K562 (cell line): ENCODE results near the gene PRR14. TPM values are rescaled to one million over a fixed set of nuclear protein-coding genes. Genes with fewer than 3 reads are reported as not detected.

ENCODE experiments used
- CBX8 ChIP-seq: fragments of 200-600 bp; sonication (generic); IDR thresholded peaks from 2 replicates; pipeline ENCODE4 v1.6.1; 2012; ENCODE audit warnings: borderline replicate concordance, mixed run types, low read depth, mild to moderate bottlenecking, moderate library complexity, mixed read lengths, low read length, control low read depth, inconsistent platforms; ENCODE audit not compliant: poor library complexity, severe bottlenecking; ENCODE audit errors: extremely low read depth
- HCFC1 ChIP-seq: IDR thresholded peaks from 2 replicates; pipeline ENCODE4 v1.6.1; 2012; ENCODE audit warnings: low read depth, low read length, improper control_type of control experiment
- MEIS2 ChIP-seq: fragments of 450-650 bp; IDR thresholded peaks from 2 replicates; pipeline ENCODE4 v1.6.1; 2014; ENCODE audit warnings: mild to moderate bottlenecking; ENCODE audit not compliant: partially characterized antibody
- MTA3 ChIP-seq: fragments of 450-650 bp; formaldehyde crosslinking; IDR thresholded peaks from 2 replicates; pipeline ENCODE4 v1.6.1; 2017; ENCODE audit warnings: mild to moderate bottlenecking, borderline replicate concordance
- NFE2L1 ChIP-seq: fragments of 450-650 bp; IDR thresholded peaks from 2 replicates; pipeline ENCODE4 v1.6.1; 2016; ENCODE audit warnings: missing genetic modification characterization, low read depth, mild to moderate bottlenecking, missing compliant biosample characterization, moderate library complexity, borderline replicate concordance
- PTBP1 ChIP-seq: fragments of 200-400 bp; formaldehyde crosslinking; IDR thresholded peaks from 2 replicates; pipeline ENCODE4 v1.6.1; 2017; ENCODE audit warnings: low read depth, low read length
- ZNF561 ChIP-seq: fragments of 450-650 bp; formaldehyde crosslinking; conservative IDR thresholded peaks from 2 replicates; pipeline ENCODE4 v1.4.0; 2020; ENCODE audit warnings: mild to moderate bottlenecking, moderate library complexity
- polyA plus RNA-seq, 8 experiments: library from polyadenylated mRNA; depleted of rRNA in 4 of 8; stranded (reverse) in 5 of 8; unstranded in 3 of 8; fragments of >200 nt; fragmentation: Nextera tagmentation in 2 of 8; fragmentation: Illumina TruSeq in 1 of 8; extraction: Ambion mirVana in 2 of 8; extraction: Trizol in 1 of 8; gene quantifications; 2 replicates each; pipeline versions ENCODE4 v1.2.1 to v1.2.3, GENCODE V29; 2011 to 2014; ENCODE audit warnings: inconsistent platforms in 1 of 8, missing spikeins in 1 of 8
- total RNA-seq, 7 experiments: library from RNA; depleted of rRNA in 6 of 7; stranded (reverse); fragments of >200 nt in 6 of 7; fragmentation: Illumina TruSeq in 2 of 7; extraction: Trizol in 2 of 7; gene quantifications; 2 replicates each; pipeline versions ENCODE4 v1.2.1 to v1.2.3, GENCODE V29; 2011 to 2021; ENCODE audit warnings: low replicate concordance in 1 of 7
- TF ChIP-seq, protein P1 (sequence below), 2 experiments: fragments of 450-650 bp; formaldehyde crosslinking in 1 of 2; IDR thresholded peaks; 2 replicates each; pipeline versions ENCODE4 v1.4.0 to v1.6.1; 2014 to 2020; ENCODE audit warnings: mild to moderate bottlenecking in 2 of 2, borderline replicate concordance in 1 of 2, low read depth in 1 of 2
- TF ChIP-seq, protein P2 (sequence below): sonication (generic); formaldehyde crosslinking; IDR thresholded peaks from 2 replicates; pipeline ENCODE4 v1.8.1; 2022; ENCODE audit warnings: missing genetic modification reagents
- TF ChIP-seq, protein P3 (sequence below): fragments of 250-450 bp; sonication (Bioruptor Pico); IDR thresholded peaks from 2 replicates; pipeline ENCODE4 v1.4.0; 2020

The PRR14 gene
- total and polyA plus RNA-seq, 9 of the 15 experiments (the other 6 are each of a cell fraction or from before 2014, with no cell fraction given) = 2.2 to 63.1 (median 11.5) TPM

DNA sequence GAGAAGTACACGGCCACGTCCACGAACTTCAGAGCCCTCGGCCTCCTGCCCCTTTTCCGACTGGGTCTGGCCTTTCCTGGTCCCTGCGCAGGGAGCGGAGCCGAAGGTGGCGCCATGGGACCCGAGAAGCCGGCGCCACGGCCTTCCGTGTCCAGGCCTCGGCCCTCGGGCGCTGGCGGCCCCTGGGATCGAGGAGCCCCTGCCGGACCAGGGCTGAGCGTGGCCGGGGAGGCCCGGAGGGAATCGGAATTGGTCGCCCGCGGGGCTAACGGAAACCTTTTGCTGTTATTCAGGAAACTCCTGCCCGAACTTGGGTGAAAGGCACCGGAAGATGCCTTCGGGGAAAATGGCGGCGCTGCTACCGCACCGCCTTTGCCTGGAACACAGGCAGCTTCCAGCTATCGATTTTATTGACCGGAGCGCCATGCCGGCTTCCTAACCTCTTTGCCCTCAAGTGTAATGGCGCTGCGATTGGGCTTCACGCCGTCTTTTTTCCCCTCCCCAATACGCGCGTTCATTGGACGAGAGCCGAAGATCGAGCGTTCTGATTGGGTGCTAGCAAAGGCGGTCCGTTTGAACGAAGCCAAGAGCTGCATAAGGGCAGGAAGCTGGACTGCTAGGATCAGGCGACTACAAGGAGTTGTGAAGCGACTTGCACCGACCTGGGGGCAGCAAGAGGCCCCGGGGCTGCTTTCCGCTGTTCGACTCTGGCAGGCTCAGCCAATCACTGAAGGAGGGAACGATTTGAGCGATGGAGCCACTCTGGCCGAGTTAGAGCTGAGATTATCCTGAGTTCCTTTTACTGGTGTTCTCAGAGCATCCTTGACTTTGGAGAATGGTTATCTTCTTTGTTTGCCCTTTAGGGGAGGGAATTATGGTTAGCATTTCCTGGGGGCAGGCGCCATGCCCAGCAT is 40.6 kb upstream of the PRR14 start, which contains the start of gene ZNF689 (continued):
- TF ChIP-seq, protein P1, sequence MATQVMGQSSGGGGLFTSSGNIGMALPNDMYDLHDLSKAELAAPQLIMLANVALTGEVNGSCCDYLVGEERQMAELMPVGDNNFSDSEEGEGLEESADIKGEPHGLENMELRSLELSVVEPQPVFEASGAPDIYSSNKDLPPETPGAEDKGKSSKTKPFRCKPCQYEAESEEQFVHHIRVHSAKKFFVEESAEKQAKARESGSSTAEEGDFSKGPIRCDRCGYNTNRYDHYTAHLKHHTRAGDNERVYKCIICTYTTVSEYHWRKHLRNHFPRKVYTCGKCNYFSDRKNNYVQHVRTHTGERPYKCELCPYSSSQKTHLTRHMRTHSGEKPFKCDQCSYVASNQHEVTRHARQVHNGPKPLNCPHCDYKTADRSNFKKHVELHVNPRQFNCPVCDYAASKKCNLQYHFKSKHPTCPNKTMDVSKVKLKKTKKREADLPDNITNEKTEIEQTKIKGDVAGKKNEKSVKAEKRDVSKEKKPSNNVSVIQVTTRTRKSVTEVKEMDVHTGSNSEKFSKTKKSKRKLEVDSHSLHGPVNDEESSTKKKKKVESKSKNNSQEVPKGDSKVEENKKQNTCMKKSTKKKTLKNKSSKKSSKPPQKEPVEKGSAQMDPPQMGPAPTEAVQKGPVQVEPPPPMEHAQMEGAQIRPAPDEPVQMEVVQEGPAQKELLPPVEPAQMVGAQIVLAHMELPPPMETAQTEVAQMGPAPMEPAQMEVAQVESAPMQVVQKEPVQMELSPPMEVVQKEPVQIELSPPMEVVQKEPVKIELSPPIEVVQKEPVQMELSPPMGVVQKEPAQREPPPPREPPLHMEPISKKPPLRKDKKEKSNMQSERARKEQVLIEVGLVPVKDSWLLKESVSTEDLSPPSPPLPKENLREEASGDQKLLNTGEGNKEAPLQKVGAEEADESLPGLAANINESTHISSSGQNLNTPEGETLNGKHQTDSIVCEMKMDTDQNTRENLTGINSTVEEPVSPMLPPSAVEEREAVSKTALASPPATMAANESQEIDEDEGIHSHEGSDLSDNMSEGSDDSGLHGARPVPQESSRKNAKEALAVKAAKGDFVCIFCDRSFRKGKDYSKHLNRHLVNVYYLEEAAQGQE (IDR thresholded peaks at IDR 0.05; ENCODE audit: borderline replicate concordance) = no peak
- TF ChIP-seq, protein P1 (CRISPR knock-in tag; IDR thresholded peaks at IDR 0.05; ENCODE audit: low read depth) = no peak
- no peak for TF ChIP-seq NFE2L1 (tag)
- no peak for TF ChIP-seq ZNF561 (CRISPR knock-in tag)
- no peak for TF ChIP-seq CBX8
- TF ChIP-seq, protein P2, sequence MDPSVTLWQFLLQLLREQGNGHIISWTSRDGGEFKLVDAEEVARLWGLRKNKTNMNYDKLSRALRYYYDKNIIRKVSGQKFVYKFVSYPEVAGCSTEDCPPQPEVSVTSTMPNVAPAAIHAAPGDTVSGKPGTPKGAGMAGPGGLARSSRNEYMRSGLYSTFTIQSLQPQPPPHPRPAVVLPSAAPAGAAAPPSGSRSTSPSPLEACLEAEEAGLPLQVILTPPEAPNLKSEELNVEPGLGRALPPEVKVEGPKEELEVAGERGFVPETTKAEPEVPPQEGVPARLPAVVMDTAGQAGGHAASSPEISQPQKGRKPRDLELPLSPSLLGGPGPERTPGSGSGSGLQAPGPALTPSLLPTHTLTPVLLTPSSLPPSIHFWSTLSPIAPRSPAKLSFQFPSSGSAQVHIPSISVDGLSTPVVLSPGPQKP = no peak
- TF ChIP-seq PTBP1 = no peak
- peak; percentile 97 for TF ChIP-seq MTA3
- no peak for TF ChIP-seq MEIS2
- TF ChIP-seq, protein P3, sequence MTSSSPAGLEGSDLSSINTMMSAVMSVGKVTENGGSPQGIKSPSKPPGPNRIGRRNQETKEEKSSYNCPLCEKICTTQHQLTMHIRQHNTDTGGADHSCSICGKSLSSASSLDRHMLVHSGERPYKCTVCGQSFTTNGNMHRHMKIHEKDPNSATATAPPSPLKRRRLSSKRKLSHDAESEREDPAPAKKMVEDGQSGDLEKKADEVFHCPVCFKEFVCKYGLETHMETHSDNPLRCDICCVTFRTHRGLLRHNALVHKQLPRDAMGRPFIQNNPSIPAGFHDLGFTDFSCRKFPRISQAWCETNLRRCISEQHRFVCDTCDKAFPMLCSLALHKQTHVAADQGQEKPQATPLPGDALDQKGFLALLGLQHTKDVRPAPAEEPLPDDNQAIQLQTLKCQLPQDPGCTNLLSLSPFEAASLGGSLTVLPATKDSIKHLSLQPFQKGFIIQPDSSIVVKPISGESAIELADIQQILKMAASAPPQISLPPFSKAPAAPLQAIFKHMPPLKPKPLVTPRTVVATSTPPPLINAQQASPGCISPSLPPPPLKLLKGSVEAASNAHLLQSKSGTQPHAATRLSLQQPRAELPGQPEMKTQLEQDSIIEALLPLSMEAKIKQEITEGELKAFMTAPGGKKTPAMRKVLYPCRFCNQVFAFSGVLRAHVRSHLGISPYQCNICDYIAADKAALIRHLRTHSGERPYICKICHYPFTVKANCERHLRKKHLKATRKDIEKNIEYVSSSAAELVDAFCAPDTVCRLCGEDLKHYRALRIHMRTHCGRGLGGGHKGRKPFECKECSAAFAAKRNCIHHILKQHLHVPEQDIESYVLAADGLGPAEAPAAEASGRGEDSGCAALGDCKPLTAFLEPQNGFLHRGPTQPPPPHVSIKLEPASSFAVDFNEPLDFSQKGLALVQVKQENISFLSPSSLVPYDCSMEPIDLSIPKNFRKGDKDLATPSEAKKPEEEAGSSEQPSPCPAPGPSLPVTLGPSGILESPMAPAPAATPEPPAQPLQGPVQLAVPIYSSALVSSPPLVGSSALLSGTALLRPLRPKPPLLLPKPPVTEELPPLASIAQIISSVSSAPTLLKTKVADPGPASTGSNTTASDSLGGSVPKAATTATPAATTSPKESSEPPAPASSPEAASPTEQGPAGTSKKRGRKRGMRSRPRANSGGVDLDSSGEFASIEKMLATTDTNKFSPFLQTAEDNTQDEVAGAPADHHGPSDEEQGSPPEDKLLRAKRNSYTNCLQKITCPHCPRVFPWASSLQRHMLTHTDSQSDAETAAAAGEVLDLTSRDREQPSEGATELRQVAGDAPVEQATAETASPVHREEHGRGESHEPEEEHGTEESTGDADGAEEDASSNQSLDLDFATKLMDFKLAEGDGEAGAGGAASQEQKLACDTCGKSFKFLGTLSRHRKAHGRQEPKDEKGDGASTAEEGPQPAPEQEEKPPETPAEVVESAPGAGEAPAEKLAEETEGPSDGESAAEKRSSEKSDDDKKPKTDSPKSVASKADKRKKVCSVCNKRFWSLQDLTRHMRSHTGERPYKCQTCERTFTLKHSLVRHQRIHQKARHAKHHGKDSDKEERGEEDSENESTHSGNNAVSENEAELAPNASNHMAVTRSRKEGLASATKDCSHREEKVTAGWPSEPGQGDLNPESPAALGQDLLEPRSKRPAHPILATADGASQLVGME (CRISPR knock-in tag) = no peak
- peak; percentile 97 for TF ChIP-seq HCFC1
